HG02678 (cell line): ENCODE measurements around the gene NHSL2.

Experiments
- ATAC-seq: cut with Tn5 transposase; IDR thresholded peaks from one replicate; pipeline ENCODE4 v1.9.1; 2021; ENCODE audit warnings: mild to moderate bottlenecking, moderate library complexity; ENCODE audit not compliant: unreplicated experiment

Gene NHSL2

GRCh38 chrX:72102126-72102525 is 191.5 kb downstream of the NHSL2 start:
- no peak for ATAC-seq

GRCh38 chrX:72102760-72103159 is 192.1 kb downstream of the NHSL2 start:
- ATAC-seq, result no peak

- no peak for ATAC-seq
Observed at GRCh38 chrX:72105436-72105835, 194.8 kb downstream of the NHSL2 start.

DNA sequence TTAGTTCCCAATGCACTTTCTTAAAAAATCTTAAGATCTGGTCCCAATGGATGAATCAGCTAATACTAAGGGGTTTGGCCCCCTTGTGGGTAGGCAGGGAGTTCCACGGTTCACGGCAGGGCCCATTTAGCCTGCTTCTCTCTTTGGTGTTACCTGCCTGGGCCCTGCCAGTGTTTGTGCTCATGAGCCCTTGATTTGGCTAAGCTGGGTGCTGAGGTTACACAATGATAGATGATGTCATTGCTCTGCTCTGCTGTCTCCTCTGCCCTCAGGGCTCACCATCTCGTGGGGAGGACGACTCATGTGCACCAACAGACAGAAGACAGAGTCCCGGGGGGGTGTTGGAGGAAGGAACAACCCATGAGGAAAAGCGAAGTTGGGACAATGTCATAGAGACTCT is 196.7 kb downstream of the NHSL2 start:
- no peak for ATAC-seq

DNA sequence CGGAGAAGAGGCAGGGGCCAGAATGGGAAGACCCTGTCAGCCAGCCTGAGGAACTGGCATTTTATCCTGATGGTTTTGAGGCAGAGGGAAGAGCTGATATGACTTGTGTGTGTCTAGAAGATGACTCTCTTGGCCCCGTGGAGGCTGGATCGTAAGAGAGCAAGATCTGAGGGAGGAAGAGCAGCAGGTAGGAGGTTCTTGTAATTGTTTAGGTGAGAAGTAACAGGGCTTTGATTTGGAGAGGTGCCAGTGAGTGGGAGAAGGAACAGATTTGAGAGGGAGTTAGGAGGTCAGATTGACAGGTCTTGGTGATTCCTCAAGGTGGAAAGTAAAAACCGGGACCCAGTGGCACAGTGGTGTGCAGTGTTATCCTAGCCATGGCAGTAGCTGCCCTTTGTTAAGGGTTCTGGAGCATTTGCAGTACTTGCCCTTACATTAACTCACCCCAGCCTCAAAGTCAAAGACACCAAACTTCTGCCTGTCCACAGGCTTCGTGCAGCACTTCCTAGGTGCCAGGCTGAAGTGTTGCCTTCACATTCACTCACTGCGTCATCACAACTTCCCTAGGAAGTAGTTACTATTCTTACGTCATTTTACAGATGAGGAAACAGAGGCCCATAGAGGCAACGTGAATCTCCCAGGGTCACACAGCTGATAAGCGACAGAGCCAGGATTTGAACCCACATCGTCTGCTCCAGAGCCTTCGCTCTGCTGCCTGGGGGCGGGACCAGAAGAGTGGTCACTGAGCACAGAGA is 197.4 kb downstream of the NHSL2 start:
- ATAC-seq, result no peak

- no peak for ATAC-seq
Observed at GRCh38 chrX:72108666-72109065, 198.0 kb downstream of the NHSL2 start.

DNA sequence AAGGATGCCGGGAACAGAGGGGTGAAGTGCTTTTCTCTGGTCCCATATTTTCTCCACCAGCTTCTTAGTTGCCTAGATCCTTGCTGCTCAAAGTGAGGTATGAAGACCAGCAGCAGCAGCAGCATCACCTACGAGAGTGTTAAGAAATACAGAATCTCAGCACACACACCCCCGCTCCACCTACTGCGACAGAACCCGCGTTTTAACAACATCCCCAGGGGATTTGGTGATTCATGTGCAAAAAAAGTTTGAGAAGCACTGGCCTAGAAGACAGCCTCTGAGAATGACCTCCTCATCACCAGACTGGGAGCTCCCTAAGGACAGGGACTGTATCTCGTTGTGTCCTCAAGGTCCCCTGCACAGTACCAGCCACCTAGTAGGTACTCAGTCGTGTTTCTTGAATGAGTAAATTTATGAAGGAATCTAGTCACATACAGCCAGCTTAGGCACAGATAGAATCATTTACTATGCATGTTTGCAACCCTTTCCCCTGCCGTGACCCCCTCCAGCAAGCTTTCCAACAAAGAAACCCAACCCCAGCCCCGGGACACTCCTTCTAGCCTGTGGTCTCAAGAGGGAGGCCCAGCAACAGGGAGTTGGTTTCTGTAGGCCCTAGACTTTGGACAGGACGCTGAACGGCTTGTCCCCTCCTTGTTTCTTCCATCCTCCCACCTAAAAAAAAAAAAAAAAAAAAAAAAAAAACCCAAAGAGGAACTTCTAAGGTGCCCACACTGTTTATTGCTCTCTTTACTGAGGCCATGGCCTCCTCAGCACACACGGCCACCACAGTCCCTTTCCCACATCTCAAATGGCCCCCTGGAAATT is 199.6 kb downstream of the NHSL2 start:
- ATAC-seq, result no peak

DNA sequence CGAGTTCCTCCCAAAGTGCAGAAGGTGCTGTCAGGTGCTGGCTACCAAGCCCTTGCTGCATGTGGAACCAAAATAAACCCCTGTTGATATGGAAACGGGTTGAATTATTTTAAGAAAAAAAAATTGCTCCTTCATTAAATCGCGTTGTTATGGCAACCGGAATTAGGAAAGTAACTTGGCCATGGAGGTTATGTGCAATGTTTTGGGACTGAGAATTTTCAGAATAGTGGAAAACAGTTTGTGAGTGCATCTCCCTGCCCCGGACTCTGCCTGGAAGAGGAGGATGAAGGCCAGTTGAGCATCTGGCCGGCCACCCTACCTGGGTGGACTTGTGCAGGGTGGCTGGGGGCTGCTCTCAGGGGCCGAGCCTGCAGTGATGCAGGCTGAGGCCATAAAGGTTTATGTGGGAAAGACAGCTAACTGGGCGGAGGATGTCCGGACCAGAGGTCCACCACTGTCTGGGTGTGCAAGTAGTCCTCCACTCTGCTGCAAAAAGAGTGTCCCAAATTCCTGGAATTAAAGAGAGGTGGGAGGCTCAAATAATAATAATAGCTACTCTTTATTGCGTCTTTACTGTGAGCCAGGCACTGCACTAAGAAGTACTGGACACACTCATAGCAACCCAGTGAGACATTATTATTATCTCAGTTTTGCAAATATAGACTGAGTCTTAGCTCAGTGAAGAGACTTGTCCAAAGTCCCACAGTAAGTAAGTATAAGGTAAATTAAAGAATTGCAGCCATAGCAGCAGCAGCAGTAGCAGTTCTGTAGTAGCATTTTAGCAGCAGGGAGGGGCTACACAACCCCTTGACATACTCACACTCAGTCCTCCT is 200.4 kb downstream of the NHSL2 start:
- no peak for ATAC-seq

GRCh38 chrX:72113461-72113860 is 202.8 kb downstream of the NHSL2 start:
- no peak for ATAC-seq

DNA sequence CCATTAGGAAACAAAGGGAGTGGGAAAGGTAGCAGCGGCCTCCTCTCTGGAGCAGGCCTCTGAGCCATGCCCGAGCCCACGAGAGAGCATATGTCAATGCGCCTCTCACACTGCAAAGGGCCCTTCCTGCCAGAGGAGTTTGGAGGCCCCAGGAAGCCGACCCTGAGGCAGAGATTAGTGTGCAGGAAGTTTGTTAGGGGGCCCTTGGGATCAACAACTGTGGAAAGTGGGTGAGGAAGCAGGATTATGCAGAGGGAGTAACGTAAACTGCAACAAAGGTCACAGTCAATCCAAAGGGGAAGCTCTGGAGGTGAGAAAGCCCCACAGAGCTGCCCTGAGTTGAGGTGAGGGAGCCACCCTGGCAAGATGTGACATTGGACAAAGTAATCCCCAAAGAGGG is 203.7 kb downstream of the NHSL2 start:
- ATAC-seq, result no peak

GRCh38 chrX:72114807-72115206 is 204.2 kb downstream of the NHSL2 start:
- no peak for ATAC-seq

GRCh38 chrX:72115380-72115779 is 204.7 kb downstream of the NHSL2 start:
- ATAC-seq, result no peak

GRCh38 chrX:72117636-72118210 is 207.1 kb downstream of the NHSL2 start:
- no peak for ATAC-seq

GRCh38 chrX:72120837-72121236 is 210.2 kb downstream of the NHSL2 start:
- ATAC-seq, result no peak

GRCh38 chrX:72121383-72121782 is 210.7 kb downstream of the NHSL2 start:
- peak; percentile 45 for ATAC-seq

DNA sequence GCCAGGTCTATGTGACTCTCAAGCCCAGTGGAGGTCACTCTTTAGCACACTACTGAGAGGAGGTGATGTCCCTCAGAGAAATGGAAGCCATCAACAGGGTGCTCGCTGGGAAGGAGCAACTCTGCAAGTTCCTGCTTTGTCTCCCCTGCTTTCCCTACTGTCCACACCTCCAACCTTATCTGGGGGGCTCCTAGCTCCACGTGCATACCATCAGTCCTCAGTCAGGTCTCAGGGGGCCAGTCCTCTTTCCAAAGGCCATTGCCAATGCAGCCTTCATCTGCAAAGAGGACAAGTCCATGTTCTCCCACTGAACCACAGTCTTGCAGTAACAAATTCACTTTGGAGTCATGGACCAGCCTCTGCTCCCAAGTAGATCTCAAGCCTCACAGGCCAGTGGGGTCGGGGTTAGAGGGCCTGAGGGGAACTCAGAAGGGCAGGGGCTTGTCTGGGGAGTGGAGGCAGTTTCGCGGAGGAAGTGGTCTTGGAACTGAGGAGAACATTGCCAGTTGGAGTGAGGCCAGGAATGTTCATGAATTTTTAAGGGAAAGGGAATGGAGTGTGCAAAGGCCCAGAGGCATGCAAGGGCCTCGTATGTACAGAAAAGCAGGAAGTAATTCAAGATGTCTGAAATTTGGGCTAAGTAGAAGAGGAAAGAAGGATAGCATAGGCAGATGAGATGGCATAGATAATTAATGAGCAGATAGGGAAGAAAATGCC is 212.1 kb downstream of the NHSL2 start:
- no peak for ATAC-seq

DNA sequence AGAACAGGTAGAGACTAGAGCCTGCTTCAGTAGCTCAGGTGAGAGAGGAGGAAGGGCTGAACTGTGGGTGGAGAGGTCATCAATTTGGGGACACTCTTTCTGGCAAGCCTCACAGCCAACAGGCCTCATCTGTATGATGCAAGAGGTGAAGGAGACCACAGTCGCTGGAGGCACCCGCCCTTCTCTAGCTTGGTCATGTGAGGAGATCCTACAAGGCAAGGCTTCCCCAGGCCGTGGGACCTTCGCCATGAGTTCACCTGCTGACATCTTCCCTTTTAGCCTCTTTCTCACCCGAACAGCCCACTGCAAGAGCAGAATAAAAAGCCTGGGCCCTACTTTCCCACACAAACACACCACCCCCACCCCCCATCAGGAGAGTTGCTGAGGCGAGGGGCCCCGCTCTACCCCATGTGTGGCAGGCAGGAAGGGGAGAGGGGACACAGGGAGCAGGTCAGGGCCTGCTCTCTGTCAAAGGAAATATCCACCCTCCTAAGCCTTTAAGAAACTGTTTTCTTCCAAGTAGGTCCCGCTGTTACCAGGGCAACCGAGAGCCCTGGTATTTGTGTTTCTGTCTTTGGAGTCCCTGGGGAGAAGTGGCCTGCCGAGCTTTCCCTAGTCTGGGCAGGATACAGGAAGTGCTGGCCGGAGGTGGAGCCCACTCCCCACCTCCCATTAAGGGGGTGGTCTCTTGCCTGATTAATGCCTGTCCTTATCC is 213.0 kb downstream of the NHSL2 start:
- ATAC-seq, result no peak

DNA sequence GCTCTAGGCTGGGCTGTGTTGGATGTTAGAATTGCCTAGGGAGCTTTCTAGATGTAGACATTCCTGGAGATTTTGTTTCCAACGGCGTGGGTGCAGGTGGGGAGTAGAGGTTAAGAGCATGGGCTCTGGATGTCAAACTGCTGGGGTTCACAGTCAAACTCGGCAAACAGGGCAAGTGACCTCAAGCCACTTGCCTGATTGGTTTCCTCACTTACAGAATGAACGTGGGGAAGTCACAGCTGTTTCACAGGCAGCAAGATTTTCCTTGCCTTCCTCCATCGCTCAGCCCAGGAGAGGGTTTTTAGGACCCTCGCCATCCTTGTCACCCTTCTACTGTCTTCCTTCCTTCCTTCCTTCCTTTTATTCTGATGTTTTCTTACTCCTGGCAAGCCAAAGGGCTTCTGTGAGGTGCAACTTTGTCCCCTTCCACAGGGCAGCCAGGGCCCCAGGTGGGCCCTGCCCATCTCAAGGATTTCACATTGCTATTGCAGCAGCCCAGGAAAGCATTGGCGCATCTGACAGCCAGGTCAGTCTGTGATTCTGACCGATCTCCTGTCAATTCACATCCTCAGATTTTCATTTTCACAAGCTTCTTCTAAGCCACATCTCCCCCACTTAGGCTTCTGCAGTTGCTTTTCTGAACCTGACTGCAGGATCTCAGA is 214.0 kb downstream of the NHSL2 start:
- ATAC-seq, result no peak

DNA sequence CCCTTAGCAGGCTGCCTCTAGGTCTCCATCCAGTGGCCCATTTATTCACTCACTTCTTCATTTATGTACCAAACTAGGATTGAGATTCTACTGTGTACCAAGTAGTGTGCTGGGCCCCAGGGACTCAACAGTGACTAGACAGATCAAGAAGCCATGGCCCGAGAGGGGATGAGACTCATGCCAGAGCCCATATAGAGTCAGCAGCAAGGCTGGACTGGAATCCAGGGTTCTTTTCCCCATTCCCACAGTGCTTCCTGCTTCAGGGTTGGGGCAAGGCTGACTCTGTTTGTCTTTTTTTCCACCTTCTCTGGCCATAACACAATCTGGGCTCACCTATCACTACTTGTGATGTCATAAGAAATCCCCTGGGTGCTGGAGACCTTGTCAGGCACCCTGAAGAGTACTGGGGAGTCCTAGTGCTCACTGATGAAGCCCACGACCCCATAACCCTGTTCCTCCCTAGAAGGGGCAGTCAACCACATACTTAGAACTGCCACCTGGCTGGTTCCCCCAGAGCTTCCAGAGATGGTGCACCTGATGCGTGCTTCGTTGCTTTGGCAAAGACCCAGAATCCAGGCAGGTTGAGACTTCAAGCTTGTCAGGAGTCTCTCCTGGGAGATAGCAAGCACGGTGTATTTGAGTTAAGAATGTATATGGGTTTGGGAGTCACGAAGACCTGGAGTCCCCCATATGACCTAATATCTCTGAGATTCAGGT is 214.8 kb downstream of the NHSL2 start:
- ATAC-seq, result no peak
